Heart left ventricle (tissue), 16 donors: ENCODE measurements around the gene PLSCR1. TPM values are rescaled to one million over a fixed set of nuclear protein-coding genes. Genes with fewer than 3 reads are reported as not detected.

ENCODE experiments used
- ATAC-seq, 4 donors: fragments of 200-7000 bp; cut with Tn5 transposase; one replicate each; pipeline ENCODE4 v1.9.1; 2020 to 2022; ENCODE audit warnings: moderate library complexity in 4 of 4, mild to moderate bottlenecking in 3 of 4, moderate number of reproducible peaks in 1 of 4
- DNase-seq, 5 donors: peaks; one replicate each; pipeline ENCODE4 v3.0.0-alpha.2; 2020
- H3K27ac ChIP-seq, 12 donors: fragments of 200-600 bp; sonication (generic) in 4 of 12; one replicate each; pipeline versions ENCODE4 v1.5.0 to v1.8.0; 2016 to 2022; ENCODE audit warnings: mild to moderate bottlenecking in 2 of 12
- H3K27me3 ChIP-seq, 9 donors: fragments of 200-600 bp; sonication (generic) in 2 of 9; one replicate each; pipeline versions ENCODE4 v1.5.1 to v1.8.0; 2016 to 2022; ENCODE audit warnings: mild to moderate bottlenecking in 3 of 9
- H3K36me3 ChIP-seq, 9 donors: fragments of 200-600 bp; sonication (generic) in 2 of 9; one replicate each; pipeline versions ENCODE4 v1.5.0 to v1.8.0; 2018 to 2022; ENCODE audit warnings: mild to moderate bottlenecking in 2 of 9
- H3K4me1 ChIP-seq, 12 donors: fragments of 200-600 bp; sonication (generic) in 4 of 12; one replicate each; pipeline versions ENCODE4 v1.5.0 to v1.8.0; 2016 to 2022; ENCODE audit warnings: mild to moderate bottlenecking in 3 of 12
- H3K4me3 ChIP-seq, 12 donors: fragments of 200-600 bp; sonication (generic) in 4 of 12; one replicate each; pipeline versions ENCODE4 v1.5.0 to v1.8.0; 2017 to 2022; ENCODE audit warnings: mild to moderate bottlenecking in 9 of 12, moderate library complexity in 4 of 12
- H3K9me3 ChIP-seq, 12 donors: fragments of 200-600 bp; sonication (generic) in 4 of 12; one replicate each; pipeline versions ENCODE4 v1.5.0 to v1.8.0; 2016 to 2022; ENCODE audit warnings: mild to moderate bottlenecking in 1 of 12
- CTCF ChIP-seq, 12 donors: fragments of 200-600 bp; sonication (generic) in 4 of 12; IDR thresholded peaks; one replicate each; pipeline versions ENCODE4 v1.5.0 to v1.8.0; 2018 to 2022; ENCODE audit warnings: antibody characterized with exemption in 12 of 12, mild to moderate bottlenecking in 5 of 12
- POLR2A ChIP-seq, 2 donors: fragments of 450-650 bp; IDR thresholded peaks; one replicate each; pipeline ENCODE4 v1.6.1; 2017; ENCODE audit warnings: antibody characterized with exemption in 2 of 2, mild to moderate bottlenecking in 2 of 2, moderate library complexity in 2 of 2
- WGBS, 4 donors: extraction: QIAGEN DNeasy Blood & Tissue Kit in 2 of 4; methylation state at CpG; one replicate each; pipeline versions ENCODE4 v1.1.5 to v1.1.7; 2013 to 2018; 5-methylcytosine and 5-hydroxymethylcytosine counted together
- intact Hi-C, 10 donors: fragments of 100-400 bp; cut with DNase I; formaldehyde crosslinking; loops; one replicate each; pipeline versions ENCODE4 v1.11.1 to v1.14.2; 2022
- polyA plus RNA-seq, 2 donors: library from polyadenylated mRNA; stranded (reverse); fragments of 200-250 nt; gene quantifications; one replicate each; pipeline ENCODE4 v1.2.3, GENCODE V29; 2013
- total RNA-seq, 9 donors: library from RNA; depleted of rRNA in 2 of 9; stranded (reverse); fragments of >200 nt in 2 of 9; fragmentation: NEBNext Ultra II Directional in 3 of 9; extraction: Animal tissue kit (Norgen Biotek cat#: 25700) in 3 of 9; gene quantifications; one replicate each; pipeline versions ENCODE4 v1.1.0 to v1.2.4, GENCODE V29; 2016 to 2023
- donor health status: ischemic (EF 13 %, LVEDD 7.1; RV severe dilation, severe dysfunction).
- donor health status: healthy with polysubstance abuse.
- donor health status: DM: no; HTN: yes; CAD: no.
- donor health status: DM: no; HTN: no; CAD: no.
- donor health status: ischemic (EF 25% LVEDD 6.9; RV normal size, moderate dysfunction).
- donor health status: ischemic (EF 25% LVEDD 5.7; RV mildly dilated, moderate dysfunction).
- donor health status: healthy.
- donor health status: DM: yes; HTN: yes; CAD: no.
- donor health status: ischemic (EF 35%, LVEDD 5.7; RV mildly dilated, moderate dysfunction).
- donor health status: nonischemic (EF 11% LVEDD 7.7; RV severe dilation, severe dysfunction).
- donor health status: DM: yes; HTN: yes; CAD: no.
- donor health status: PGD.
- donor health status: ischemic (EF 29% LVEDD 5.4; RV normal size, mild dysfunction).
- donor health status: nonischemic (EF 23%, LVEDD 6.1; RV moderate dilation, normal function).

Gene PLSCR1
- total and polyA plus RNA-seq, 11 donors = 6.9 to 113 (median 25.8) TPM

- intact Hi-C loops = loop anchor here in 1 of 10 donors (2.0 kb wide), 1 partner anchor 75 kb away; the partner anchor contains the start of gene PLSCR1
- DNase-seq = peak; percentile 55 to 70 (median 64)
- H3K36me3 ChIP-seq = no peaks in the 10 kb centered on the region
- H3K27ac ChIP-seq = peak within 1 kb of the TSS in 11 of 12 donors; percentile 23 to 72 (median 57)
- ATAC-seq = peak; percentile 70 to 97 (median 93)
- H3K4me1 ChIP-seq = peaks cover 0 to 11% (median 2%) of the 10 kb centered on the region in 12 donors
- H3K27me3 ChIP-seq = no peaks in the 10 kb centered on the region
- TF ChIP-seq POLR2A (IDR thresholded peaks at IDR 0.05) = peak in 1 of 2 donors; percentile 12
- no peak for TF ChIP-seq CTCF (IDR thresholded peaks at IDR 0.05)
- no peaks in the 10 kb centered on the region for H3K9me3 ChIP-seq
- peak within 1 kb of the TSS; percentile 33 to 70 (median 58) for H3K4me3 ChIP-seq
- WGBS, 4 donors = 5 to 14% (median 11%) methylated on average over 16 to 51 of the region's 51 CpGs
Measured at GRCh38 chr3:146469150-146470017, 75.0 kb downstream of the PLSCR1 start, which contains the start of gene PLSCR2. Gene PLSCR2, minus strand, starts transcription at chr3:146469561. Its CDS starts 9,657 bp downstream, at chr3:146459904.

- DNase-seq = no peak
- peak in 3 of 4 donors; percentile 20 to 39 (median 24) for ATAC-seq
- no peaks in the 10 kb centered on the region for H3K36me3 ChIP-seq
- 69 to 86% (median 81%) methylated on average over 10 of the region's 10 CpGs for WGBS, 4 donors
- intact Hi-C loops = loop anchor here in 1 of 10 donors (2.0 kb wide), 1 partner anchor 76 kb away; the partner anchor contains the start of gene PLSCR1
- no peaks in the 10 kb centered on the region for H3K9me3 ChIP-seq
- peak overlapping the region in 8 of 12 donors; percentile 46 to 72 (median 59) for H3K27ac ChIP-seq
- H3K27me3 ChIP-seq = no peaks in the 10 kb centered on the region
- H3K4me3 ChIP-seq = peak overlapping the region in 8 of 12 donors; percentile 35 to 70 (median 62)
- peaks cover 0 to 11% (median 2%) of the 10 kb centered on the region in 12 donors for H3K4me1 ChIP-seq
- TF ChIP-seq CTCF (IDR thresholded peaks at IDR 0.05) (no peak), POLR2A (IDR thresholded peaks at IDR 0.05) (no peak)
Measured at GRCh38 chr3:146468671-146469149, 75.7 kb downstream of the PLSCR1 start.

GRCh38 chr3:146468234-146468633, 76.2 kb downstream of the PLSCR1 start:
- peak overlapping the region in 2 of 12 donors; percentile 59 to 63 for H3K27ac ChIP-seq
- intact Hi-C loops = loop anchor here in 1 of 10 donors (2.0 kb wide), 1 partner anchor 77 kb away; the partner anchor contains the start of gene PLSCR1
- no peaks in the 10 kb centered on the region for H3K27me3 ChIP-seq
- DNase-seq = peak in 1 of 5 donors; percentile 9
- no peaks in the 10 kb centered on the region for H3K9me3 ChIP-seq
- 32 to 44% (median 42%) methylated on average over 4 of the region's 4 CpGs for WGBS, 4 donors
- TF ChIP-seq CTCF (IDR thresholded peaks at IDR 0.05) = no peak
- no peak for TF ChIP-seq POLR2A (IDR thresholded peaks at IDR 0.05)
- H3K4me1 ChIP-seq = peaks cover 0 to 11% (median 2%) of the 10 kb centered on the region in 12 donors
- ATAC-seq = no peak
- no peaks in the 10 kb centered on the region for H3K36me3 ChIP-seq
- H3K4me3 ChIP-seq = no peak overlapping the region

GRCh38 chr3:146466604-146467003, 77.8 kb downstream of the PLSCR1 start:
- WGBS, 4 donors = 0 to 85% (median 22%) methylated on average over 1 of the region's 1 CpG
- no peaks in the 10 kb centered on the region for H3K27me3 ChIP-seq
- peaks cover 0 to 11% (median 2%) of the 10 kb centered on the region in 12 donors for H3K4me1 ChIP-seq
- H3K9me3 ChIP-seq = no peaks in the 10 kb centered on the region
- no peaks in the 10 kb centered on the region for H3K36me3 ChIP-seq
- DNase-seq = no peak
- no peak overlapping the region for H3K4me3 ChIP-seq
- intact Hi-C loops = no loop called here
- ATAC-seq = no peak
- no peak overlapping the region for H3K27ac ChIP-seq
- TF ChIP-seq POLR2A (IDR thresholded peaks at IDR 0.05) = no peak
- no peak for TF ChIP-seq CTCF (IDR thresholded peaks at IDR 0.05)
